Mucosa of rectum (tissue), 2 donors: Measurements from ENCODE around the gene TNRC6C.

Experiments
- H3K27ac ChIP-seq, 2 donors: one replicate each; pipeline ENCODE4 v1.7.0; 2013; ENCODE audit warnings: inconsistent platforms in 2 of 2, low read depth in 2 of 2, low read length in 2 of 2
- H3K27me3 ChIP-seq, 2 donors: one replicate each; pipeline ENCODE4 v1.7.0; 2013; ENCODE audit warnings: low read length in 2 of 2; ENCODE audit not compliant: control insufficient read depth in 2 of 2, insufficient read depth in 2 of 2
- H3K36me3 ChIP-seq, 2 donors: one replicate each; pipeline ENCODE4 v1.7.0; 2013; ENCODE audit warnings: low read length in 2 of 2; ENCODE audit not compliant: control insufficient read depth in 2 of 2, insufficient read depth in 2 of 2
- H3K4me1 ChIP-seq, 2 donors: one replicate each; pipeline ENCODE4 v1.7.0; 2013; ENCODE audit warnings: low read length in 2 of 2, mild to moderate bottlenecking in 1 of 2; ENCODE audit not compliant: control insufficient read depth in 2 of 2, insufficient read depth in 2 of 2
- H3K4me3 ChIP-seq, 2 donors: one replicate each; pipeline ENCODE4 v1.7.0; 2013; ENCODE audit warnings: low read length in 2 of 2
- H3K9ac ChIP-seq, 2 donors: one replicate each; pipeline ENCODE4 v1.7.0; 2013; ENCODE audit warnings: low read length in 2 of 2, low read depth in 1 of 2, mild to moderate bottlenecking in 1 of 2
- H3K9me3 ChIP-seq, 2 donors: one replicate each; pipeline ENCODE4 v1.7.0; 2013; ENCODE audit warnings: low read length in 2 of 2; ENCODE audit not compliant: control insufficient read depth in 2 of 2
- donor health status: healthy.
- donor health status: Normal muscosa, but diverticular disease.

Gene TNRC6C

DNA sequence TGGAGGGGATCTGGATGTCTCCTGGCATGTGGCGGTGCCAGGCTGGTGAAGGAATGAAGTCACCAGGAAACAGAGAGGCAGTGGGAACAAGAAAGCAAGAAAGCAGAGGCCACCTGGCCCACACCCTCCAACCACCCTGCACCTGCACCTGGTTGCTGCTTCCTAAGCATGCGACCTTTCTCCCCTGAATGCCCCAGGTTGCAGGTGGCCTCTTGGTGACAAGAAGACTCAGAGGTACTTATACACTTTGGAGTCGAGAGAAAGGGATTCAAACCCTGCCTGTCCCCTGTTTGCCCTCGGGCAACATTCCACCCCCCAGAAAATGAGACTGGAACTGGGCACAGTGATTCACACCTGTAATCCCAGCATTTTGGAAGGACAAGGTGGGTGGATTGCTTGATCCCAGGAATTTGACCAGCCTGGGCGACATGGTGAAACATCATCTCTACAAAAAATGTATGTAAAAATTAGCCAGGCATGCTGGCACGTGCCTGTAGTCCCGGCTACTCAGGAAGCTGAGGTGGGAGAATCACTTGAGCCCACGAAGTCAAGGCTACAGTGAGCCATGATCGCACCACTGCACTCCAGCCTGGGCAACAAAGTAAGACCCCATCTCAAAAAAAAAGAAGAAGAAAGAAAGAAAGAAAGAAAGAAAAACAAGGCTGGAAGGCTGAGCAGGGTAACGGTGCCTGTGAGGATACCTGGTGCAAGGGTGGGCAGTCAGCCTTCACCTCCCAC is 34.6 kb upstream of the TNRC6C start:
- H3K4me1 ChIP-seq: no peaks in the 10 kb centered on the region
- no peaks in the 10 kb centered on the region for H3K9me3 ChIP-seq
- no peak overlapping the region for H3K9ac ChIP-seq
- no peaks in the 10 kb centered on the region for H3K36me3 ChIP-seq
- no peak overlapping the region for H3K4me3 ChIP-seq
- H3K27me3 ChIP-seq: peaks cover 0 to 5% of the 10 kb centered on the region in 2 donors
- no peak overlapping the region for H3K27ac ChIP-seq

DNA sequence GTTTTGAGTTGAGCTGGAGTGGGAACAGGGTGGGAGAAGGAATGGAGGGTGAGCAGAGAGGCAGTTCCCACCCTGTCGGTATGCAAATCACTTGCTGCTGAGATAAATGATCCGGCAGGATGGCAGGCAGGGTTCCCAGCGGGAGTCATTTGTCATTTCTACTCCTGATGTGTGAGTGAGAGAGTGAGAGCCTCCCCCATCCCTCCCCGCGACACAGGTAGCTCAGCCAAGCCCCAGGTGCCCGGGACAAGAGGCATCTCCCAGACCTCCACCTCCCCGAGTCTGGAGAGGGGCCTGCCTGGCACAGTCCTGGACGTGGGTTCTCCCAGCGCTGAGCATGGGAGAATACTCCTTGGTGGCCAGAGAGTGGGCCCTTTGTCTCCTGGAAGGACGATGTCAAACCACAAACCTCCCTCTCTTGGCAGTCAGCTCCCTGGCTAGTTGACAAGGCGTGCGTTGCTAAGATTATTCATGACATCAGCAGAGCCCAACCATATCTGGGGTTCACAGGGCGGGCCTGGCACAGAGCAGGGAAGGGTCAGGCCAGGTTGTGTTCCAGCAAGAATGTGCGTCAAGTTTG is 33.7 kb upstream of the TNRC6C start:
- no peak overlapping the region for H3K9ac ChIP-seq
- peaks cover 0 to 5% of the 10 kb centered on the region in 2 donors for H3K27me3 ChIP-seq
- H3K4me3 ChIP-seq: no peak overlapping the region
- no peaks in the 10 kb centered on the region for H3K9me3 ChIP-seq
- H3K4me1 ChIP-seq: no peaks in the 10 kb centered on the region
- H3K27ac ChIP-seq: no peak overlapping the region
- H3K36me3 ChIP-seq: no peaks in the 10 kb centered on the region

GRCh38 chr17:77925831-77926543 is 32.5 kb upstream of the TNRC6C start:
- no peak overlapping the region for H3K27ac ChIP-seq
- no peaks in the 10 kb centered on the region for H3K4me1 ChIP-seq

GRCh38 chr17:77926981-77927380 is 31.5 kb upstream of the TNRC6C start:
- H3K27ac ChIP-seq: no peak overlapping the region
- no peak overlapping the region for H3K4me3 ChIP-seq
- no peaks in the 10 kb centered on the region for H3K4me1 ChIP-seq
- H3K9ac ChIP-seq: no peak overlapping the region
- no peaks in the 10 kb centered on the region for H3K9me3 ChIP-seq
- no peaks in the 10 kb centered on the region for H3K36me3 ChIP-seq
- peaks cover 0 to 5% of the 10 kb centered on the region in 2 donors for H3K27me3 ChIP-seq

More at GRCh38 chr17:77925831-77926543, 32.5 kb upstream of the TNRC6C start:
- Histone ChIP-seq H3K9me3 (no peaks in the 10 kb centered on the region), H3K27me3 (peaks cover 0 to 5% of the 10 kb centered on the region in 2 donors), H3K4me3 (no peak overlapping the region), H3K9ac (no peak overlapping the region), H3K36me3 (no peaks in the 10 kb centered on the region)

- Histone ChIP-seq H3K27ac (no peak overlapping the region), H3K9ac (no peak overlapping the region), H3K36me3 (no peaks in the 10 kb centered on the region), H3K9me3 (no peaks in the 10 kb centered on the region), H3K4me1 (no peaks in the 10 kb centered on the region), H3K27me3 (peaks cover 0 to 5% of the 10 kb centered on the region in 2 donors), H3K4me3 (no peak overlapping the region)
Measured at GRCh38 chr17:77927777-77928518, 30.6 kb upstream of the TNRC6C start.

DNA sequence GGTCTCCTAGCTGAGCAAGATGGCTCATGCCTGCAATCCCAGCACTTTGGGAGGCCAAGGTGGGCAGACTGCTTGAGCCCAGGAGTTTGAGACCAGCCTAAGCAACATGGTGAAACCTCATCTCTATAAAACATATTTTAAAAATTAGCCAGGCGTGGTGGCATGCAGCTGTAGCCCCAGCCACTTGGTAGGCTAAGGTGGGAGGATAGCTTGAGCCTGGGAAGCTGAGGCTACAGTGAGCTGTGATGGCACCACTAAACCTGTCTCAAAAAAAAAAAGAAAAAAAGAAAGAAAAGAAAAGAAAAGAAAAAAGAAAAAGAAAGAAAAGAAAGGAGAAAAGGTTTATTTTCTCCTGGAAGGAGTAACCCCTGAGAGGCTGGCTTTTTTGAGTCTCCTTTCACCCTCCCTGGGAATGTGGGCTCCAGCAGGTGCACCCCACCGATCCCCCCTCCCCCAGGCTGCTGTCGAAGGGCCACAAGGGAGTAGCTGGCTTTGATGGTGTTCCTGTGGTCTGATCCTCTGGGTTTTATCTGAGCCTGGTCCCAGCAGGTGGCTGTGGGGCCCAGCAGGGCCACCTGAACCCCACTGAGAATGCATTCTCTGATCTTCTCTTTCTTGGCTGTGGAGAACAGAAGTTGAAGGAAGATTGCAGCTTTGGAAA is 29.9 kb upstream of the TNRC6C start:
- Histone ChIP-seq H3K4me3 (no peak overlapping the region), H3K27me3 (peaks cover 0 to 7% of the 10 kb centered on the region in 2 donors), H3K36me3 (no peaks in the 10 kb centered on the region), H3K9me3 (no peaks in the 10 kb centered on the region), H3K9ac (no peak overlapping the region), H3K27ac (no peak overlapping the region), H3K4me1 (no peaks in the 10 kb centered on the region)

GRCh38 chr17:77929180-77929564 is 29.3 kb upstream of the TNRC6C start:
- Histone ChIP-seq H3K27me3 (peaks cover 0 to 5% of the 10 kb centered on the region in 2 donors), H3K4me1 (no peaks in the 10 kb centered on the region), H3K4me3 (no peak overlapping the region), H3K36me3 (no peaks in the 10 kb centered on the region), H3K9me3 (no peaks in the 10 kb centered on the region), H3K9ac (no peak overlapping the region), H3K27ac (no peak overlapping the region)

DNA sequence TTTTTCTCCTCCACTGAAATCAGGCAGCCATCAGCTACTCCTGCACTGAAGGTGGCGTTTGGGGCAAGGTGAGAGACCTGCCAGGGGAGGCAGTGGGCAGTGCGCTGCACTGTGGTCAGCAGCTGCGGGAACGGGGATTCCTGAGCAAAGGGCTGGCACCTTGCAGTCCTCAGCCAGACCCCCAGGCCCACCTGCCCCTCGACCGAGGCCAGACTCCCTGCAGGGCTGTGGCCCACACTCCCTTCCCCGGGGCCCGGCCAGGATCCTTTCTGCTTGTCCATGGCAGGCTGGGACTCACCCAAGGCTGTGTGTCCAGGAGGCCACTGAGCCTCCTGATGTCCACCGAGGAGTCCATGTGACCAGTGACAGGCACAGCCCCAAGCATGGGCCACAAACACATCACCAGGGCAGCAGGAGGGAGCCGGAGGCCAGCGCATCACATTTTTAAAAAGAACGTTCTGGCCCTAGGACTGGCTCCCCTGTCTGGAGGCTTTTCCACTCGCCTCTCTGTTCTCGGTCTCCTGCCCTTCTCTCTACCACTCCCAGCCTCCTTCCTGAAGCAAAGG is 28.5 kb upstream of the TNRC6C start:
- Histone ChIP-seq H3K27ac (no peak overlapping the region), H3K9ac (no peak overlapping the region), H3K9me3 (no peaks in the 10 kb centered on the region), H3K4me3 (no peak overlapping the region), H3K27me3 (peaks cover under 1 to 5% of the 10 kb centered on the region in 2 donors), H3K36me3 (no peaks in the 10 kb centered on the region), H3K4me1 (no peaks in the 10 kb centered on the region)
